Activated gamma-delta T cell (primary cell): ENCODE results near the gene BANF2.

Experiments
- DNase-seq: peaks from one replicate; lab custom pipeline; 2025; lab: John Stamatoyannopoulos, UW

BANF2 gene

DNA sequence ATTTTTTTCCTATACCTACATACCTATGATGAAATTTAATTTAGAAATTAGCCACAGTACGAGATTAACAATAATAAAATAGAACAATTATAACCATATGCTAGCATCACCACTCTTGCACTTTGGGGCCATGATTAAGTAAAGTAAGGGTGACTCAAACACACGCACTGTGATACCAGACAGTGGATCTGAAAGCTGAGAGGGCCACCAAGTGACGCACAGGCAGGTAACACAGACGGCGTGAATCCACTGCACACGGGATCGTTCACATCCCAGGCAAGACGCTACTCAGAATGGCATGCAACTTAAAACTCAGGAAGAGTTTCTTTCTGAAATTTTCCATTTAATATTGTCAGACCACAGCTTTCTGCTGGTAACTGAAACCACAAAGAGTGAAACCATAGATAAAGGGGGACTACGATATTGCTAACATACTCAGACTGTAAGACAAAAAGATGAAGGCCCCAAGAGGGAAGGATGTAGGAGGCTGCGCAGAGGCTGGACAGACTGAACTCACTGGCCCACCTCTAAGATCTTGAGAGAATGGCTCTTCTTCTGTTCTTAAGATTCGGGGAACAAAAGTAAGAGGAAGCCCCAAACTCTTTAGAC, 35.6 kb upstream of the BANF2 start:
- DNase-seq: no peak

DNA sequence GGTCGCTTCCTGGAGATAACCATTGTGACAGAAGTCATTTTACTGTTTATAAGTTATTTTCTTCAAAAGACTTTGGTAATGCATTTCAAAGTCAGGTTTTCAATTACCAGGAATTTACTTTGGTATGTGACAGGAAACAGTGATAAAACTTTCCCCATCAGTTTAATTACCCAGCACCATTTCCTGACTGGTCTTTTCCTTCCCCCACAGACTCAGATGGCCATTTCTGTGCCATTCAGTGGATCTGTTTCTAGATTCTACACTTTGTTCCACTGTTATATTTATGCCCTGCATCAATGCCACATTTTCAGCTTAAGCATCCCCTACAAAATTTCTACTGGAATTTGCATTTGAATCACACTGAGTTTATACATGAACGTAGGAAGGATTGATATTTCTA, 34.0 kb upstream of the BANF2 start:
- no peak for DNase-seq

DNA sequence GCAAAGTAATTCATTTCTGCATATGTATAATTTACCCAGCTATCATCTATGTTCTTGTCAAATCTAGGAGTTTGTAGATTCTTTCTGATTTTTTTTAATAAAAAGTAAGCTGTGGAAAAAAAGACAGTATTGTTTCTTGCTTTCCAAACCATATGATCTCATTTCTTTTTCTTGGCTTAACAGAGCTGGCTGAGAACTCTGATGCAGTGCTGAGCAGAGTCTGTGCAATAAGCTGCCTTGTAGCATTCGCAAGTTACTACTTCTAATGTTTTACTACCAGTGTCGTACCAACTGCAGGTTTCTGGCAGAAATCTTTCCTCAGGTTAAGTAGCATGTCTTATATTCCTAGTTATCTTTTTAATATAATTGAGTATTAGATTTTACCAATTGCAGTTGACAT, 33.3 kb upstream of the BANF2 start:
- DNase-seq: no peak

DNA sequence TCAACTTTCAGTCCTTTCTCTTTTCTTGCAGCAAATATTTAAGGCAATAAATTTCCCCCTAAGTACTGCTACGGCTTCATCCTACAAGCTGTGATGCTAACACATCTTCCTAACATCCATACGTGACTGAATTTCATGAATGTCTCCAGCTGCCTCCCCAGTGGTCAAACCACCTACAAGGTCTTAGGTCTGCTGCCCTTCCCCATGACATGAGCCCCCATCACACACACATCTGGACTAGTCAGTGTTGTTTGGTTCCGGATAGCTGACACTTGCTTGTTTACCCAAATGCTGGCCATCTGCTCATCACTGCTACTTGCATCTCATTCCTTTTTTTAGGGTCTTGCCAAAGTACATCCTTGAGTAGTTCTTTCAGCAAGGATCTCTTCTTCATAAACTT, 32.3 kb upstream of the BANF2 start:
- no peak for DNase-seq

DNA sequence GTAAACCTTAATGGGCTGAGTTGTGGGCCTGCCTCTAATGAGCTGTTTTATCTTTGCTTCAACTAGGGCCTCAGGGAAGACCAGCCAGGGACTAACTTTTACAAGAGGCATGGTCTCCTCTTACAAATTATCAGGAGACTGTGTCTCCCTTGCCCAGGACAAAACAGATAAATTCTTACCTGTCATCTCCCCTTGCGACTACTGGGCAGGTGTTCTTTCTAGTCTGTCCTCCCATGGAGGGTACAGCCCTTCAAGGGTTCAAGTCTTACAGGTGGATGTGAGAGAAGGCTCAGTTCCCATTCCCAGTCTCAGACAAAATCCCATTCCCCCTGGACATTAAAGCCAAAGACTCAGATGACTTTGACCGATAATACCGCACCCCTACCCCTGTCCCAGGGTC, 31.3 kb upstream of the BANF2 start:
- no peak for DNase-seq

DNA sequence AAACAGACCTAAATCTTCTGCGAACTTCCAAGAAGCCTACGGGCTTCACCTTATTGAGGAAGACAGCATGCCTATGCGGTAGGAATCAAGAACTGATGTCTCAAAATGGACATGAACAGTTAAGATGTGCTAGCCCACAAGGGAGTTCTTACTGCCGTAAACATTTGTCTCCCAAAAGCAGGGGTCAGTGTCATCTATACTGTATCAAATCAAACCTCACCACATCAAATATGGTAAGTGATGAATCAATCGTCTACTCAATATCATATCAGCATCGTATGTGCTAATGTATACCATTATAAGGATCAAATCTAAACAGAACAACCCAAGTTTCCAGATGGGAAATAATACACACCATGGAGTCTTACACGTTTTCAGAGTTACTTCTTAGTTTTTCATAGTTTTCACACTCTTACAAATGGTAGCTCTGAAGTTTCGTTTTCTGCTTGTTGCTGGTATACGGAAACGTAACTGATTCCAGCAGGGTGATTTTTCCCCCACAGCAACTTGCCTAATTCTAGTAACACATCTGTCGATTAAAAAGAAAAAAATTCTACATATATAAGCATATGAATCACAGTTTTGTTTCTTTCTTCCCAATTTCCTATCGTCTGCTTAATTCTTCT, 30.3 kb upstream of the BANF2 start:
- DNase-seq: no peak

DNA sequence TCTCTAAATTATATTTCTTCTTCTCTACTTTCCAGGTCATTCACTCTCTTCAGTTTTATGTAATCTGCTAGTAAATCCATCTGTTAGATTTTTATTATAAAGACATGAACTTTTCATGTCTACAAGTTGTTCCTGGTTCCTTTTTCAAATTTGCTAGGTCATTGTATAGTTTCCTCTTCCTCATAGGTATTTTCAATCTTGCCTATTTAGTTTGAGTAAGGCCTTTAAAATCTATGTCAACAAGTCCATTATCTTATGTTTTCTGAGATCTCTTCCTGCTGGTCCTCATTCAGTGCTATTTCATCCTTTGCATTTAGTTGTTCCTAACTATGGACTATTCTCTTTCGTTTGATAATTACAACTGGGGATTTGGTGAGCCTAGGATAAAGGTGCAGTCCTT, 28.8 kb upstream of the BANF2 start:
- no peak for DNase-seq

DNA sequence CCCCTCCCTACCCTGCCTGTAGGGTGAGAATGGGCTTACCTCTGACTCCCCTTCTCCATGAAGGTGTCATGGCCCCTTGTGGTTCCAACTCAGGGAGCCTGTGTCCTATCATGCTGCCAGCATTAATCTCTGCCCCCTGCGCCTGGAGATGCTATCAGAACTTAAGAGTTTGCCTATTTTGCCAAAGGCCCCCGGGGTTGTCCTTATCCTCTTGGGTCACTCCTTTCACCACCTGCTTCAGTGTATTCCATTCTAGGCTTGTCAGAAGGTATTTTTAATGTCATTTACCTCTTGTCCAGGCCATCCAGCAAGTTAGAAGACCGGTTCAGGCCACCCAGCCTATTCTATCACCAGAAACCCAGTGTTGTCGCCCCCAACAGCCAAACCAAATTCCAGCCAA, 28.2 kb upstream of the BANF2 start:
- no peak for DNase-seq

DNA sequence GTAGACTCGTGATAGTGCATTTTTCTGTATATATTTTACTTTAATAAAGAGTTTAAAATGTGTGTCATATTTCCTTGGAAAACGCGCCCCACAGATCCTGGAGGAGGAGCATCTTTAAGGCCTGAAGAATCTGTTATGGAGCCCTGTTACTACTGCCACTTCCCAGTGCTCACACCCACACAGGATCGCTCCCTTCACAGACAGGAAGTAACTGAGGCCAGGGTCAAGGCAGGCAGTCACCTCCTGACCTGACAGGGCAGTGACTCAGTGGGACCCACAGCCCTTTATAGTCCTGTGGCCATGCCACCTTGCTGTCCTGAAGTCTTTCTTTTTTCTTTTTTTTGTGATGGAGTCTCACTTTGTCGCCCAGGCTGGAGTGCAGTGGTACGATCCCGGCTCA, 26.7 kb upstream of the BANF2 start:
- DNase-seq: no peak

DNA sequence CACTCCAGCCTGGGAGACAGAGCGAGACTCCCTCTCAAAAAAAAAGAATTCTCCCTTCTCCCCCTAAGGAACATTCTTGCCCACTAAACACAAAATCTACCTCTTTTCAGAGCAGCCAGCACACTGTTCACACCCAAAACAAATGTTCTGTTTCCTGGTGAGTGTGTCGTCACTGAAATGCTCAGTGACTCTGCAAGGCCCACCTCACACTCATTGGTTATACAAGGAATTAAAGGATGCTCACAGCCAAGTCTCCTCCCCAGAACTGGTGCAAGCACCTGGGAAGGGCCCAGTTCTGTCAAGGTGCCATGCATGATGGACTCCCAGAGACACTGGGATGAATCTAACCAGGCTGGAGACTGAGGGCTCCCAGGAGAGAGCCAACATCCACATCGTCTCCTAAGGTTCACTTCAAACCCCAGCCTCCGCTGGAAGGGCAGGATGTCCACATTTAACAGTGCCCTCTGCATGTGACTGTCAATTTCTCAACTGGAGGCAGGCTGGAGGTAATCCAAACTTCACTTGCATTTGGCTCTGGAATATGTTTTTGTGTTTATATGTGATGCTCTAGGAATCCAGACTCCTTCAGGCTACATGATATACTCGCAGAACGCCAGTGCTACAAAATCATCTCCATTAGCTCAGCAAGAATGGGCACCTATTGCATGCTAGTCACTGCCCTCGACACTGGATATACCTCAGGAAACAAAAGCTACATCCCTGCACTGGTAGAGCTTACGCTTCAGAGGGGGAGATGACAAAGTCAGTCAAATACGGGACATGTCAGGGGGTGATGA, 24.8 kb upstream of the BANF2 start:
- no peak for DNase-seq

DNA sequence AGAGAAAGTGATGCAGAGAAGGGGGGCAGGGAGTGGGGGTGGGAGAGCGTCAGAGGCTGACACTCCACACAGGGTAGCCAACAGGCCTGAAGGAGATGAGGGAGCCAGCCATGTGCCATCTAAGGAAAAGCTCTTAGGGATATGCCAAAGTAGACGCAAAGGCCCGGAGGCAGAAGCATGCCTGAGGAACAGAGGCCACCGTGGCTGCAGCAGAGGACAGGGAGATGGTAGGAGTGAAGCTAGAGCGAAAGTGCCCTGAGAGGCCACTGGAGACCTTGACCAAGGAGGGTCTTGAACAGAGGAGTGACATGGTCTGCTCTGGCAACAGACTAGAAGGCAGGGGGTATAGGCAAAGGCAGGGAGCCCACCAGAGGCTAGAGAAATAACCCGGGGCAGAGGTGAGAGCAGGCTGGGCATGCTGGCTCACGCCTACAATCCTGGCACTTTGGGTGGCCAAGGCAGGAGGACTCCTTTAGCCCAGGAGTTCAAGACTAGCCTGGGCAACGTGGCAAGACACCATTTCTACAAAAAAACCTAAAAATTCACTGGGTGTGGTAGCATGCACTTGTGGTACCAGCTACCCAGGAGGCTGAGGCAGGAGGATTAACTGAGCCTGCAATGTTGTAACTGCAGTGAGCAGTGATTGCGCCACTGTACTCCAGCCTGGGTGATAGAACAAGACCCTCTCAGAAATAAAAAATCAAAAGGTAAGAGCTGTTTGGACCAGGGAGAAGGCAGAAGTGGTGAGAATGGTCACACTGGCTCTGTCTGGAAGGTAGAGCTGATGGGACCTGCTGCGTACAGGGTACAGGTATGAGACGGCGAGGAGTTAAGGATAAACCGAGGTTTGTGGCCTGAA, 24.0 kb upstream of the BANF2 start:
- DNase-seq: no peak

DNA sequence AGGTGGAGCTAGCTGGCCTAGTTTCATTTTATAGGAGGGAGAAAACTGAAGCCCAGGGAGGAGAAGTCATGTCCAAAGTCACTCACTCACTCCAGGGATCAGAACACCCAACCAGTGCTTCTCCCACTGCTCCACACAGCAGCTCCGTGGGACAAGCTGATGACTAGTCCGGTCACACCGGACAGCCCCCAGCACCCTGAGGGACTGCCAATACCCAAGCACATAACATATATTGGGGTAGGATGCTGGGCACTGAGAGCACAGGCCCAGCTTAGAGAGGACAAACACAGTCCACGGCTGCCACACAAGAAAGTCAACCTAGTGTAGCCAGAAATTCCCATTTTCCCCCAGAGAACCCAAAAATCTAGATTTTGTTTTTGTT, 23.4 kb upstream of the BANF2 start:
- no peak for DNase-seq

DNA sequence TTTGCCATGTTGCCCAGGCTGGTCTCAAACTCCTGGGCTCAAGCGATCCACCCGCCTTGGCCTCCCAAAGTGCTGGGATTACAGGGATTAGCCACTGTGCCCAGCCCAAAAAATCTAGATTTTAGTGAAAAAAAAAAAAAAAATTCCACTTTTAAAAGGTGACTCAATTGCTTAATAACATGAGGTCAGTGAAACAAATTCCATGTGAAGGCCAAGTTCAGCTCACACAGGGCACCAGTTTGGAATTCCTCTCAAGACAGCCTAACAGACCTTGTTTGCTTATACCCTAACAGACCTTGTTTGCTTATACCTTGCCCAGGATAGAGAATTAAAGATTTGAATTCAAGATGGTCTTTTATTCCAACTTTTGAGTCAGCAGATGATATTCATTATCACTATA, 22.8 kb upstream of the BANF2 start:
- DNase-seq: no peak

DNA sequence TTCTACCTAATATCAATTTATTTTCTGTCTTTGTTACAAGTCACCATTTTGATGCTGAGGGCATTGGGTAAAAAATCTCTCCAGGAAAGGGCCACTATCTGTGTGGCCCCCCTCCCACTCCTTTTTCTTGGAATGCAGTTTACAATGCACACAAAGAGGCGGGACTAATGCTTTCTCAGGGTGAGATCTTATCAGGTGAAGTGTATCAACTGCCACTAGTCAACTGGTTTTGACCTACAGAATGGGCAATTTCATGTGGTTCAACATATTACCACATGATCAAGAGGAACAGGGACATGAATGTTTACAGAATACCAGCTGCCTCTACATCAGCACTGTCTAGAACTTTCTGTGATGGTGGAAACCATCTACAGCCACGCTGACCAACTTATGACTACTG, 21.5 kb upstream of the BANF2 start:
- DNase-seq: no peak

DNA sequence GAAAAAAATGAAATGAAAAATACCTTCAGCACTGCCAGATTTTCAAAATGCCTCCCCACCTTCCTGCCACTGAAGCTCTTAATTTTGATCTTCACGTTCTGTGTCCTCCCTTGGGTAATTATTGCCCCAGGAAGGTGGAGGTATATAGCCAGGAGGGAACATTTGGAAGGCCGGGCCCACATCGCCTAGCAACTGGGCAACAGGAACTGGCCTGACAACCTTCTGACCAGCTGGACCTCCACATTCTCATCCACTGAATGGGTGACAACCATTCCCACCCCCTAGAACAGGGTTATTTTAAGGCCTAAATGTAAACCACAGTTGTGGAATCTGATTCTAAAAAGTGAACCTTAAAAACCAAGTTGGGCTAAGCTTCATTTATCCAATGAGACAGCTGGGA, 20.9 kb upstream of the BANF2 start:
- DNase-seq: no peak

DNA sequence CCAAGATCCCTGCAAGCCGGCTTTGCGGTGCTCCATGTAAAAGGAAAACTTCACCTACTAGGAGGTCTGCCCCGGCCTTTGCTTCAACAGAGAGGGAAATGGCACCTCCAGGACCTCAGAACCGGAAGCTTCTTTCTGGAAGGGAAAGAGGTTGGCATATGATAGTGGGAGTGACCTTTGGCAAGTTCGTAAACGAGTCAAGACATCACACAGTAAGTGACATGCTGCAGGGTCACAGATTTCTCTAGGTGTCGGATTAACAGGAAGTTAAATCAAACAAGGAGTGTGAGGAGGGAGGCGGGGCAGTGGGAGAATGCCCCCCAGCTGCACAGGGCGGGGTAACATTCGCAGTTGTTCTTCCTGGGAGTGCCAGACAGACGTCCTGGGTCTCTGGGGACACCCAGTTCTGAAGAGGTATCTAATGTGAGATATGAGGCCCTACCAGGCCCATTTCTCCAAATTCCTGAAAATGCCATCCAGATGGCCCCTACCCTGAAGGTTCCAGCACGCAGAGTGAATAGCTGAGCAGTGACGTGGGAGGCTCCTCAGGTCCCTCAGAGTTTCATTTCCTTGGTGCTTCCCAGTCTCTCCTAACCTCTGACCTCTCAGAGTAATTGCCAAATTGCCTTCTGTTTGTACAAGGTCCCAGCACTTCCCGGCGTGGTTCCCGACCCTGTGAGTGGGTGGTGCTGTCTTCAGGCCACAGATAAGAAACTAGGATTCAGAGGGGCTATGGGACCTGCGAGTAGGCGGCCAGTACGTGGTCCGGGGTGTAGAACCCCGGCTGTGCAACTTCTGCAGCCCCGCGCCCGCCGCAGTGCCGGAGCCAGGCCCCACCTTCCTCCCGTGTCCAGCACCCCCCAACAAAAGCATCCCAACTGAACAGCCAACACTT, 19.6 kb upstream of the BANF2 start:
- DNase-seq: peak; percentile 22

DNA sequence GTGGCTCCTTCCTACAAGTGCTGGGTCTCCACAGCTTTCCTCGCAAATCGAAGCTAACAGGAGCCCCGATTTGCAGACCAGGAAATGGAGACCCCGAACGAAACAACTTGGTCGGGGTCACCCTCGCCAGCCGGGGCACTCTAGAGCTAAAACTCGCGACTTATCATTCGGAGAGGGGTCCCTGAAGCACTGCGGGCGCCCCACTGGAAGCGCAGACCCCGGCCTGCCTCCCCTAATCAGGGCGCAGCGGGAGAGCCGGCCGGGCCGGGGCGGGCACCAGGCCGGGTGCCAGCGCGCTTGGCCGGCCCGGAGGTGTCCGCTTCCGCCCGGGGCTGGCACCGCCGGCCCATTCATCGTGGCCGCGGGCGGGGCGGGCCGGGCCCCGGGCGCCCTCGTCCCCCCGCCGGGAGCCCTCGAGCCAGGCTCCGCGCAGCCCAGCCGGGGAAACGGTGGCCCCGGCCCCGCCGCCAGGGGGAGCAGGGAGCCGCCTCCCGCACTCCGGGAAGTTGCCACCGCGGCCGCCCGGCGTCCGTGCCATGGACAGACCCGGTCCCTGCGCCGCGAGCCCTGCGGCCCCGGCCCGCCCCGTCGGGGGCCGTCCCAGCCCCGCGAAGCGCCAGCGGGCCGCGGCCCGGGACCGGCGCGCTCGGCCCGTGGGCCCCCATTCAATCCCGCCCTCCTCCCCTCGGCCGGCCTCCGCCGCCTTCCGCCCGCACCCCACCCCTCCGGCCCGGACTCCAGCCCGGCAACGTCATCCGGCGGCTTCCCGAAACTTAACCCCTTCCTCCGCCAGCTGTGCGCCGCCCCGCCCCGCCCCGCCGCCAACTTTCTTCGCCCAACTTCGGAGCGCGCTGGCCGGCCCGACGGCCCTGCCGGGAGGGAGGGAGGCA, 18.7 kb upstream of the BANF2 start:
- peak; percentile 61 for DNase-seq

DNA sequence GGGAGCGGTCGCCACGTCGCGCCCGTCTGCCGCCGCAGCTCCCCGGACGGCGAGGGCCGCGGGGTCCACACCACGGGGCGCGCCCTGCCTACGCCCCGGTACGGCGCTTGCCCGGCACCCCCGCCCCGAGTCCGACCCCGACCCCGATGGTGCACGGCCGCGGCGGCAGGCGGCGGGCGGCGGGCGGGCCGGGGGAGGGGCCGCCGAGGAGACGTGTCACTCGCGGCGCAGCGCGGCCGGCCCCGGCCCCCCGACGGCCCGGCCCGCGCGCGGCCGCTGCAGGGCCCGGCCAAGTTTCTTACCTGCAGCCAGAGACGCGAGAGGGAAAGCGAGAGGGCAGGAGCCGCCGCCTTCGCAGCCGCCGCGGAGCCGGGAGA, 18.1 kb upstream of the BANF2 start:
- no peak for DNase-seq

DNA sequence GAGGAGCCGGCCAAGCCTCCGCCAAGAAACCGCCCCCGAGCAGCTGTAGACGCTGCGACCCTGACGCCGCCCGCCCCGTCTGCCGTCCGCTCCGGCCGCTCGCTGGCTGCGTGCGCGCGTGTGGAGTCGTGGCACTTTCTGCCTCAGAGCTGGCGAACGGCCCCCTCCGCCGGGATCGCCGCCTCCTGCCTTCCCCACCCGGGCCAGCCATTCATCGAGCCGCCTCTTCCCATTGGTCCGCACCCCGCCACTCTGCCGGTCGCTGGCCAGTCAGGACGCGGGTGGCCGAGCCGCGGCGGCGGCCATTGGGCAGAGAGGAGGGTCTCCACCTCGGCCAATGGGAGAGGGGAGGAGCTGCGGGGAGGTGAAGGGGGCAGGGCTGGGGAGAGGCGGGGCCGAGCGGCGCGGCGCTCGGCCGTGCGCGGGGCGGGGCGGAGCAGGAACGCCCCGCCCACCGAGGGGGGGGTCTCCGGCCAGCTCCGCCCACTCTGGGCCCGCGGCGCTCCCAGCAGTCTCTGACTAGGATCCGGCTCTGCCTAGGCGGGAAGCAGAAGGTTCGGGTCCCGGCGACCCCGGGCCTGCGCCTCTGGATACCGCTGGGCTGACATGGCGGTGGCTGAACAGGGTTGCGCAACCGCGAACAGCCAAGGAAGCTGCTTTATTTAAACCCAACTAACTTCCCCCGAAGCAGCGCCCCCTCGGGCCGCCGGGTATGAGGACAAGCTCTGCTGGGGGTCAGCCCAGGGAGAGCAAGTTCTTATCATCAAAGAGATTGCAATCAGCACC, 17.5 kb upstream of the BANF2 start, which contains the start of gene RRBP1:
Gene RRBP1, minus strand, starts transcription at position 140 of the 786 bp plus-strand sequence. CDS start 21,735 bp downstream, outside the sequence.
- peak; percentile 98 for DNase-seq

DNA sequence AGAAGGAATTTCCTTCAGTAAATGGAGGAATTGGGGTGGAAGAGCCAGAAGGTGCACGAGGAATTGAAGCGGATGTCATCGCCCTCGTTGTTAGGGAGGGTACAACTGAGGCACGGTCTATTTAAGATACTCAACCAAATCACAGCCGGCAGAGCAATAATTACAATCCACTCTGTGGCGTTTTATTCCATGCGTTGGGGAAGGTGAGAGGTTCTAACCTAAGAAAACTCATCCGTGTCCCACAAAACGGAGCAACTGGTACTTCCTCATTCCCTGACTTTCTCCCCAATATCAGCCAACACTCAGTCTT, 16.9 kb upstream of the BANF2 start:
- no peak for DNase-seq
